ENCODE measurements around the gene NCAM2.

Gene NCAM2

DNA sequence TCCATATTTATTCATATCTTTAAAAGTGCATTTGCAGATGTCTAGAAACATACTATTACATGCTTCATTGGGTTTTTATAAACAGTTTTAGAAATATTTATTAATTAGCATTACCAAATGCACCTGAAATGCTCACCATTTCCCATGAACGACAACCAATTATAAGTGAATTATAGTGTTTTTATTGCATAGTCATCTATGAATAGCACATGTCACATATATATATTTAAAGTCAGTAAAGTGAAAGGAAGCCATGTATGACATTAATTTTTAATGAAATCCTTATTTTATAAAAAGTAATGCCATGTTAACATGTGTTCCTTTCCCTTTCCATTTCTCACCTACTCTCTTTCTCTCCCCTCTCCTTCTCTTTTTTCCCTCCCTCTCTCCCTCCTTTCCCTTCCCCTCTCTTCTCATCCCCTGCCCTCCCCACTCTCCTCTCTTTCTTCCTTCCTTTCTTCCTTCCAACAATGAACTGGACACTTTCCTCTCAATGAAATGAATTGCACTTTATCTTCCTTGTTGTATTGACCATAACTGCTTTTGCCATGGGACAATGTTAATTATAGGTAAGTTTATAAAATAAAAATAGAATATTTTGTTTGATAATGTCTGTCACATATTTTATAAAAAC, 179.3 kb downstream of the NCAM2 start:
- no peak for DNase-seq (ENCODE audit: low spot score)

DNA sequence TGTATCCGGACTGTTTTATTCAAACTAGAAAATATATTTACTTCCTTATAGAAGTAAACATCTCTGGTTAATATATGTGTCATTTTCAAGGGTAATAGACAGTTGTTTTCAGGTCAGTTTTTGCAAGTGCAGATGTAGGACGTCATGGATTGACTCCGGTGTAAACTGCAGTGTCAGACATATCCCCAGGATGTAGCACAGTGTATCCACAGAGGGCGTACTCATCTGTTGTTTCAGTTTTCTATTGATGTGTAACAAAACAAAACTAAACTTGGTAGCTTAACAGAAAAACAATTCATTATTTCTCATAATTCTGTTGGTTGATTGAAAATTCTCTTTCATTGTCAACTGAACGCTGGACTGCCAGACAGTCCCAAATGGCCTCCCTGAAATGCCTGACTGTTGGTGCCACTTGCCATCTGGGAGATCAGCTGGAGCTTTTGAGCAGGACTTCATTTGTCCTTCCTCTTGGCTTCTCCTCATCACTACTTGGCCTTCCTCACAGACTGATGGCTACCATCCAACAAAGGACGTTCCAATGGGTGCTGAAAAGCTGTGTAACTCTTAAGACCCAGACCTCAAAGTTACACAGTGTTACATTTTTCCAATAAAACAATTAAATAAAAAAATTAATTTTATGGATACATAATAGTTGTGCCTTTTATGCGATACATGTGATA, 181.6 kb downstream of the NCAM2 start:
- no peak for DNase-seq (ENCODE audit: low spot score)

DNA sequence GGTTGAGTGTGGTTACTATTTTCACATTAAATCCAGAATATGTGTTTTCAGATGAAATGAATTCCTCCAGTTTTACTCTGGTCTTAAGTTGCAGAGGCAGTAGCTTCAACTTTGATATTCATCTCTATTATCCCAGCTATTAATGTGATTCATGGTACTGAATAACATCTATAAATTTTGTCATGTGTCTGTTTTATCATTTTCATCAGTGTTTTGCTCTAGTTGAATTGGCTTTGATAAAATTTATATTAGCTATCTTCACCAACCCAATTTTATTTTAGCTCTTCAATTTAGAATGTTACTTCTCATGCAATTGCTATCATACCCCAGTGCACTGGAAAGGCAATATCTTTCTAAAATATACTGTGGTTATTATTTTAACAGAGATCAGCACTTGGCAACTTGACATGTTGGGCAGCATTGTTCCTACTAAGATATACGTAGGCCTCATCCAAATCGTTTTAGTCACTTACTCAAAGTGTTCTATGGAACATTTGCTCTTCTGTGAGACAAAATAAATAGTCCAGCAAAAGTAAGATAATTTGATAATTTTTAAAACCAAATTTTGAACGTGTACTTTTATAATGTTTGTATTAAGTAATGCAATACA, 184.3 kb downstream of the NCAM2 start:
- DNase-seq (ENCODE audit: low spot score) = no peak

DNA sequence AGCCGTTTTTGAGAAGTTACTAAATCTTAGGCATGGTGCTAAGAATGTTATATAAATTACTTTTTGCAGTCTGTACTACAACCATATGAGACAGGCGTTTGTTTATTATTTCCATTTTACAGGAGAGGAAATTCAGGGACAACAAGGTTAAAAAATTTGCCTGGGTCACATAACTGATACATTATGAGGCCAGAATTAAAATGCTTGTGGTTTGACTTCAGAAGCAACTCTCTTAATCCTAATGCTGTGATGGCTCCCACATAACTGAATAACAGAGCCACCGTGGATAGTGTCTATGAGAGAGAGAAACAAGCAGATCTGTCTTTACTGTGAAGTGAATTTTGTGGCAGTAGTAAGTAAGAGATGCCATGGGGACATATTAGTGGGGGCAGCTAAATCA, 184.9 kb downstream of the NCAM2 start:
- DNase-seq (ENCODE audit: low spot score) = no peak

DNA sequence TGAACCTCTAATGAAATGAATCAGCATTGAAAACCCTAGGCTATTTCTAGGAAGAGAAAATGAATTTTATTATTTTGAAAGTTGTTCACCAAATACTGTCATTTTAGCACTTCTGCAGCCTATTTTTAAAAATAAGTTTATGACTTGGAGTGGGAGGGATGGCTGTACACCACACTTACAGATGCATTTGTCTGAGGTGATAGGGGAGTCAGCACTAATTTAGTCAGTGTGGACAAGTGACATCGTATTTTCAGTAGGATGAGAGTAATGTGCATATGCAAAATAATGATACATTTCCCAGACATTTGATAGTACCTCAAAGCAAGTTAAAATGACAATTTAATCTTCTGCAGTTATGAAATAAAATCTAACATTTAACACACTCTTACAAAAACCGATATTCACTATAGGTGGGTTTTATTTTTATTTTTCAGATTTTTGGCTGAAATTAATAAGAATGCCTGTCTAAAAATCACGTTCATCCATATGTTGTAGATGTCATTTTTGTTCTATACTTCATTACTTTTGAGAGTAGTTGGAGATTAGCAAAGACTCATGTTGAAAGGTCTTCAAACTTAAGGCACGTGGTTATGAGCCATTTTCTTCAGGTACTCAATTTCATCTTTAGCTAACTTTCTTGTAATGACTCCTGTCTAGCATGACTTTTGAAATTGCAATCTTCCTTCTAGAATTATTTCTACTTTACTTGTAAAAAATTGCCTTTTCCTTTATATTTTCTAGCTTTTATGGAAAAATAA, 186.7 kb downstream of the NCAM2 start:
- DNase-seq (ENCODE audit: low spot score) = no peak

DNA sequence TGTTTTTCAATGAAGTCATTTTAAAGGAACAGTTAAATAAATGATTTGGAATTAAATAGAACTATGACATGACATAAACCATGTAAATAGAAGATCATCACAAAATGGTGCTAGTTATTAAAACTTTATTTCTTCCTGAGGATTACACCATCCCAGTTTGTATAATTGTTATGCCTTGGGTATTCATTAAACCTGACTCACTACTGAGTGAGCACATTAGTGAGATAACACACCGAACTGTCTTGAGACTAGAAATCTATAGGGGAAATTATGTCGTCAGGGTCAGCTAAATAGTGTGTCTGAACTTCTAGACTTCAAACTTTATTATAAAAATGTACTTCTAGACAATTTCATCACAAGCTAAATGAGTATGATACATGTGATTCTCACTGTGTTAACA, 189.4 kb downstream of the NCAM2 start:
- no peak for DNase-seq (ENCODE audit: low spot score)

DNA sequence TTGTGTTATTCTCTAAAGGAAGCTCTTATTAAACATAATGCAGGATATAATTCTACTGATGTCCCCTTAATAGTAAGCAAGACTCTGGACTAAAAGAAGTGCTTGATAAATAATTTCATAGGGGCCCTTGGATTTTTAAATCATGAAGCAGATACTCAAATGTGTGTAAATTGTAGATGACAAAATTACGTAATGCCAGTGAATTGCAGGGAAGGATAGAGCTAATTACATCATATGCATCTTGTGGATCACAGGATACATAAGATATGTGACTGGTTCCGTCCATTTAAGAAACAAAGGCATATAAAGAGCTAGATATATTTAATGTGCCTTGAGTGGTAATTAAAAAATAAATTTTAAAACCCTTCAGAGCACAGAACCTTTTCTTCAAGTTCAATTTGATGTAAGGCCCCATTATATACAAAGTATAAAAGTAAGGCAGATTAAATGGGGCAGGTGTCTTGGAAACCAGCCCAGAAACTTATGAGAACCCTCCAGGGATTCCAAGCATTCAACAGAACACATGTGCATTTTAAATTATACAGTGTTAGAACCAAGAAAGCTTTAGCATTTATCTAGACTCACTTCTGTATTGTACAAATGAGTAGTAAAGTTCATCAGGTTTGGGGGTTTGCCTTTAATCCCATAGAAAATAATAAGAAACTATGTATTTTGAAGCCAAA, 190.4 kb downstream of the NCAM2 start:
- no peak for DNase-seq (ENCODE audit: low spot score)

DNA sequence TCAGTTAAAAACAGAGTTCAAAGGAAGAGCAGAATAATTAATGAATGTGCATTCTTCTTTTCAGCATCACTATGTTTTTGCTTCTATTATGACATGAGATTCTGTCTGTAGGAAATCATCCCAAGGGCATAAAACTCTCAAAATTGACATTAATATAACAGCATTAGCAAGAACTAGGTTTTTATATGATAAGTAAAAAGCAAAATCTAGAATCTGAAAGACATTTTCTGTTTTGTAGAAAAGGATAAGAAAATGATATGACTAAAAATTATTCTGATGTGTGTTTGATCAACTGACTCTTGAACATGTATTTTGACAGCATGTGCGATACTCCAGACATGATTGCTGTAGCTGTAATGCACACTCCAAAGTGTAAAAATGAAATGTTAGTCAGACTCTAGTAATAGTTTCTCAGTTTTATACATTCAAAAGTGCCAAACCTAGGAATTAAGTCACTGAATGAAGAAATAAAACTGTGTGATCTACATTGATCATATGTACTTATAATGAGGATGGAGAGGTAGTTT, 197.3 kb downstream of the NCAM2 start:
- DNase-seq (ENCODE audit: low spot score) = no peak

DNA sequence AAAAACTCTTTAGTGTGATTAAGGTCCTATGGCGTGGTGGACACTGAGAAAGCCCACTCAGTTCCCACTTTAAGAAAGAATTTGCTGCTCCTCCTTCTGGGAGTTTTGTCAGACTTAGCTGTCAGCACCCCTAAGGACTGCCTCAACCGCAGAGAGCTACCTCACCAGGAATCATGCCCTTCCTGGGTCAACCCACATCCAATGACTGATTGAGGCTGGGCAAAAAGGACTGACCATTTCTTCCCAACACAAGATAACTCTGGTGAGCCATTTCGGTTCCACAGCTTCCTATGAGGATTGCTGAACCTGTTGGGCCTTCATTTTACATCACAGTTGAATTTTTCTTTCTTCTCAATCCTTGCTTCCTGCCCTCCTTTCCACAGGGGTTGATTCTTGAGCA, 197.9 kb downstream of the NCAM2 start:
- no peak for DNase-seq (ENCODE audit: low spot score)

DNA sequence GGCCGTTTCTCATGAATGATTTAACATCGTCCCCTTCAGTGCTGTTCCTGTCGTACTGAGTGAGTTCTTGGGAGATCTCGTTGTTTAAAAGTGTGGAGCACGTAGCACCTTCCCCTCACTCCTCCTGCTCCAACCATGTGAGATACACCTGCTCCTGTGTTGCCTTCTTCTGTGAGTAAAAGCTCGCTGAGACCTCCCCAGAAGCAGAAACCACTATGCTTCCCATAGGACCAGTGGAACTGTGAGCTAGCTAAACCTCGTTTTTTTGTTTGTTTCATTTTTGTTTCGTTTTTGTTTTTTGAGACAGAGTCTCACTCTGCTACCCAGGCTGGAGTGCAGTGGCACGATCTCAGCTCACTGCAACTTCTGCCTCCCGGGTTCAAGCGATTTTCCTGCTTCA, 198.6 kb downstream of the NCAM2 start:
- DNase-seq (ENCODE audit: low spot score) = no peak

DNA sequence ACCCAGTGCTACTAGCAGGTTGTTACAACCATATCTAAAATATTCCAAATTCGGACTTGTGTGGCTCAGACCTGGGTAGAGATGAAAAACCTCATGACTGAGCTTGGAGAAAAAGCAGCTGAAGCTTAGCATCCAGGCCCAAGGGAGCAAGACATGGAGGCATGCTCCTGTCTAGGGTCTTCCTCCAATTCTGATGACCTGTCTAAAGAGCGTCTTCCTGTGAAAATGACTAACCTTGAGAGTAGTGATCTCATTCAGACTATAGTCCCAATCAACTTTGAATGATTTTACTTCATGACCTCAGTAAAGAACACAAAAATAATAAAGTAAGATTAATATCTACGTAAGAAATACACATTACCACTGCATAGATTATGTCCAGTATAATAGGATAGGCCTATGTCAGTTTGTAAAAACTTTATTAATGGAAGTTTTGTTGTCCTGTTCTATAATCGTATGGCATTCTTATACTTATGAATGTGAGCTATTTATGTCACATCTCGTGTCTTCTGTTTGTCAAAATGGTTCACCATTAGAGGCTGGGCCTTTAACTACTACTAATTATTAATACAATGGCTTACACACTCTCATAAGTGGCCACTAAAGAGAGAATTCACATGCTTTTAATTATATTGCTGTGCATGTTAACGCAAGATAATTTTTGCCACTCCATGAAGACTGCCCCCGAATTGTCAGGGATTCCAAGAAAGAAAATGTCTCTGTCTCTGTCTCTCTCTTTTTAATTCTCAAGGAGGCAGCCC, 201.3 kb downstream of the NCAM2 start:
- DNase-seq (ENCODE audit: low spot score) = no peak

DNA sequence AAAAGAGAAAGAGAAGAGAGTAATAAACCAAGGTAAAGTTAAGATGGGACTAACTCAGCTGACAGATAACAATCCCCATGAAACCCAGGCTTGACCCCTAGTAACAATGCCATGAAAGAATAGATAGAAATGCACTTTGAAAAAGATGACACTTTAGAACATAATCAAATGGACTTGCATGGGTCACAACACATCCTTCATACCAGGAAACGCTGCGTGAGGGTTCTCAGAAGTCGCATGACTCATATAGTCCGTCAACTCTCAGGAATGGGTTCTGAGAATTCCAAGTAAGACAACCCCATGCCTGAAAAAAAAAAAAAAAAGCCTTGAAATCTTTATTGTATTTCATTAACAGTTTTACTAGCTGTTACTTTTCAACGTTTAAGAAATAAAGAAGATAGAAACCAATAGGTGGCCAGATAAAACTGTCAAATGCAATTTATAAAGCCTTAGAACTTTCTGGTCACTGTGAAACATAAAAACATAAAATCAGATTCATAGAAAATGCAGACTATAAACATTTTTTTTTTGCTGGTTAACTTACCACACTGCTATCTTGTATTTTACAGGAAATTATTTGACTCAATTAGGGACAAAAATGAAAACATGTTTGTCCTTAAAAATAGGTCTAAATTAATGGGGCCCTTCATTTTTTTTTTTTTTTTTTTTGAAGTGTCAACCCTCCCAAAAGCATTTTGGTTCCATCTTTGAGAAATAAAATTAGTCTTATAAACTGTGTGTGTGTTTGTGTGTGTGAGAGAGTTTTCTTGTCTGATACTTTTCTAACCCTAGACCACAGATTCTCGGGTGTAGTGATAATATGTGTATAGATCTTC, 202.1 kb downstream of the NCAM2 start:
- DNase-seq (ENCODE audit: low spot score) = peak; percentile 72

DNA sequence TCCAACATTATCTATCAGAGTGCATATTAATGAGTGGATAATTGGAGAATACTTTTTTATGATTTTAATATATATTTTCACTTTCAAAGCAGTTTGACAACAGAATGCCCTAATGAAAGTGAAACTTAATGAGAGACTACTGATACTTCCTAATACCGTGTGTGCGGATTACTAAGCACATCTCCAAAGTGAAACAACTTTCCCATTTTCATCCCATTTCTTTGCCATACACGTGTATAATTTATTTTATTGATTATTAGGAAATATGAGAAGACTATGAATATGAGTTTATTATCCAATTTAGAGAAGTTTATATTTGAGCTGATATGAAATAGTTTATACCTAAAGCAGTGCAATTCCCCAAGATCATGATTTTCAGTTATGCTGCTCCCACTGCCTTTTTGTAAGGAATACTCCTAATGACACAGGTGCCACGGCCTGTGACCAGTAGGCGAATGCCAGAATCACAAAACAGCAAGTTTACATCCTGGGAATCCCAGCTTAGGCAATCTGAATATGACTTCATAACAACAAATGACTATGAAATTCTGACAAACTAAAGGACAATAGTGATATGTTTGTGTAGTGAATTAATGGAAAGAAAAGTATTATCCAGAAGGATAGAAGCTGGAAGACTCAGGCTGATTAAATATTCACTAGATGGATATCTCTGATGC, 202.9 kb downstream of the NCAM2 start:
- no peak for DNase-seq (ENCODE audit: low spot score)

DNA sequence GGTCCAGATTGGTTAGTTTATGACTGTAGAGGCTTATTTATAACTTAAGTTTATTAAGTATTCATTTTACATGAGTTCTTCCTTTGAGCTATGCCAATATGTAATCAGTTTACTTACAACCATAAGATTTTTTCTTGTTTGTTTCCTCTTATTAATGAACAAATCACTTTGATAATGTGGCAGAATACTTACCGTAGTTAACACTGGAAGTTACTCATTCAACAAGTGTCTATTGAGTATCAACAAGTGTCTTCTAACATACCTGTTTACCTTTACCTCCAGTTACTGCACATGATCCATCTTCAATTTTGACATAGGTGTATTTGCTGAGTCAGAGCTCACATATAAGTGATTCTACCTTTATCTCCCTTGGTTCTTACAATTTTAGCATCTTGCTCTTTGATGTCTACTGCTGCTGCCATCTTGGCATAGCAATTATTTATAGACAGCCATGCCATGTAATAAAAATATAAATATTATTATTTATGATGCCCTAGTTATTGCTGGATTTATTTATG, 205.7 kb downstream of the NCAM2 start:
- DNase-seq (ENCODE audit: low spot score) = no peak

DNA sequence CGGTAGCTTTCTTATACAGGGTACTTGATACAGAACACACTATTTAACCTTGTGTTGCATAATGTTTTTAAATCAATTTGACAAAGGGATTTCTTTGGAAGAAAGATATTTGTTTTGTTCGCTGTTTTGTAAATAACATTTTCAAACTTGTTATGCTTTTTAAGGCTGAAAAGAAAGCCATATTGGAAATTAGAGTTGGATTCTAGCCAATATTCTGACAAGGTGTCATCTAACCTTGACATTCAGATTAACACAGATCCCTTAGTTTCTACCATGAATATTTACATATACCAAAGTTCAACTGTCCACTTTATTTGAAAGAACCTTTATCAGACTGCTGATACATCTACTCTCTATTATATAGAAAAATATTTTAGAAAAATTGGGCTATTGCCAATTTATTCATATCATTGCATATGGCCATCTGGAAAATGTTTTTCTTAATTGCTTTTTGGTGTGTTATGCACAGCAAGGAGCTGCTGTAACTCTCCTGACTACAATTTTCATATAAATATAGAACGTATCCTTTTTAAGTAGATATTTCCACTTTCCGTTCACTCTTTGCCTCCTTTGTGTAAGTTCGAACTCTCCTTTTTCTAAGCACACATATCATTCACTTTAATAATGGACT, 206.3 kb downstream of the NCAM2 start:
- no peak for DNase-seq (ENCODE audit: low spot score)

DNA sequence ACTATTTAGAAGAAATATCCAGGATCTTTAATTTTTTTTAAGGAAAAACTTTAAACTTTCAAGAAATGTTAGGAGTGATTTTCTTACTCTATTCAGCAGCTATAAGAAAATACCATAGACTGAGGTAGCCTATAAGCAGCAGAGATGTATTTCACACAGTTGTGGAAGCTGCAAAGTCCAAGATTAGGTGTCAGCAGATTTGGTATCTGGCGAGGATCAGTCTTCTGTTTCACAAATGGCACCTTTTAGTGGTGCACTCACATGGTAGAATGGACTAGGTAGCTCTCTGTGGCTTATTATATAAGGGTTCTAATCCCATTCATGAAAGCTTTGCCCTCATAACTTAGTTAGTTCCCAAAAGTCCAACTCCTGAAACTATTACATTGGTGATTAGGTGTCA, 207.4 kb downstream of the NCAM2 start:
- DNase-seq (ENCODE audit: low spot score) = no peak

DNA sequence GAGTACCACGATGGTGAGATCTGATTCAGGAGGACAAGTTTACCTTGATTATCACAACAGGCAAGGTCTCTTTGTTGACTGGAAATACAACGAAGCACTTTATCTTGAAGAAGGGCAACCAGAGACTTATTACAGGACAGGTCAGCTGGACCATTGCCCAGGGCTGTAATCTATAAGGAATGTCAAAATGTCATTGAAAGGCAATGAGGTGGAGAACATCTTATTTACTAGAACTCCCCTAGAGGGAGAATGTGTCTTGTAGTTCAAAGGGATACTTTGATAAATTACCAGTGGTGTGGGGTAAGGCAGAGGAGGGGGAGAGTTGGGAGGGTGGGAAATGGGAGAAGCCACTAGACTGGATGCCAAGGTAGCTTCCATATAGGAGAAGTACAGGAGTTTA, 212.3 kb downstream of the NCAM2 start:
- DNase-seq (ENCODE audit: low spot score) = no peak

DNA sequence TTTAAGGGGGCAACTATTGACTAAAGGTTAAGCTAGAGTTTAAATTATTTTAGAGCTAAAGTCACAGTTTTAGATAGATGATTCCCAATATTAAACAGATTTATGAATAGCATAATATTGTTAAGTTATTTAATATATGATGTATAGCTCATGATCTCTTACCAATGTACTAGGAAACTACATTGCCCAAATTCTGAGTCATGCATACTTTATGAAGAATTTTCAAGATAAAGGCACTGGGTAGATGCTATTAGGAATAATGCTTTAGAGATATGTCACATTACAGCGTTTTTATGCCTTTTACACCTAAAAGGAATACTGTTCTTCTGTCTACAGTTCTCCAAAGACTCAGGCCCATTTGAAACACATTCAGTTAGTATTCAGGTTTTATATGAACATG, 215.1 kb downstream of the NCAM2 start:
- DNase-seq (ENCODE audit: low spot score) = no peak

DNA sequence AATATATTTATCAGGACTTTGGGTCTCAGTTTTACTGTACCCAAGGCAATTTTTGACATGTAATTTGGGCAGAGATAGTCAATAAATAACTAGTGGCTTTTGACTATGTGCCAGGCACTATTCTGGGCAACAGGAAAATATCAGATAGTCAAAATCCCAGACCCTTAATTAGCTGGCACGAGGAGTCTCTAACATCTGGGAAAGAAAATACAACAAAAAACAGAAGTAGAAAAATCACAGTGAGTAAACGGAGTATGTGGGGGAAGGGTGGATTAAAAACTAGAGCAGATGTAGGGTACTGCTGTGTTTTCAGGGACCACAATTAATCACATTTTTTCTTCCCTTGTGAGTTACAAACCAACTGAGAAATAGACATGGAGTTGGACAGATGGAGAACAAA, 217.8 kb downstream of the NCAM2 start:
- DNase-seq (ENCODE audit: low spot score) = no peak
